ENCODE results near the gene CSTPP1. TPM values are rescaled to one million over a fixed set of nuclear protein-coding genes. Genes with fewer than 3 reads are reported as not detected.

CSTPP1 gene
- total and polyA plus RNA-seq, 2 donors (not counting 3 experiments of a cell fraction or from before 2014, with no cell fraction given): 25.9 to 38.2 TPM

DNA sequence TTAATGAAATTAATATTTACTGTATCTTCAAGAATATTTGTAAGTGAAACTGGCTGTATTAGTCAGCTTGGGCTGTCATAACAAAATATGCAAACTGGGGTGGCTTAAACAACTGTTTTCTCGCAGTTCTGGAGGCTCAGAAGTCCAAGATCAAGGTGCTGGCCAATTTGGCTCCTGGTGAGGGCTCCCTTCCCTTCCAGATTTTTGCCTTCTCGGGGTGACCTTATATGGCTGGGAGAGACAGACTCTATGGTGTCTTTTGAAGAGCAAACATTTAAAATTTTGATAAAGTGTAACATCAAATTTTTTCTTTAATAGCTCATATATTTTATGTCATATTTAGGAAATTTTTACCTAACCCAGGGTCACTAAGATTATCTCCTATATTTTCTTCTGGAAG is 30.2 kb downstream of the CSTPP1 start:
- Histone ChIP-seq H3K4me1 (ENCODE audit: control insufficient read depth, extremely low read depth, insufficient read depth, low read length) (no peaks in the 10 kb centered on the region), H3K9ac (replicated peaks; ENCODE audit: extremely low read depth, insufficient read depth, low read length) (no peak overlapping the region), H3K27me3 (ENCODE audit: control insufficient read depth in 2 of 2, insufficient read depth in 2 of 2, low read length in 2 of 2) (no peaks in the 10 kb centered on the region), H3K36me3 (ENCODE audit: control insufficient read depth in 2 of 2, extremely low read depth in 1 of 2, insufficient read depth in 2 of 2, low read length in 2 of 2) (no peaks in the 10 kb centered on the region), H3K9me1 (replicated peaks; ENCODE audit: control insufficient read depth, extremely low read depth, insufficient read depth, low read length) (no peaks in the 10 kb centered on the region), H3K27ac (ENCODE audit: insufficient read depth, low read depth, low read length) (no peak overlapping the region), H4K20me1 (replicated peaks; ENCODE audit: control insufficient read depth, extremely low read depth, insufficient read depth, low read length) (no peaks in the 10 kb centered on the region), H2AFZ (ENCODE audit: low read depth, low read length) (no peak overlapping the region), H3K9me3 (replicated peaks; ENCODE audit: control insufficient read depth, insufficient read depth, low read length) (no peaks in the 10 kb centered on the region), H3K4me2 (ENCODE audit: insufficient read depth, low read length) (no peak overlapping the region), H3K79me2 (ENCODE audit: control insufficient read depth, insufficient read depth, low read length) (no peaks in the 10 kb centered on the region), H3K4me3 (replicated peaks in 1 of 3; ENCODE audit: insufficient read depth in 1 of 3, low read depth in 1 of 3, low read length in 3 of 3) (no peak overlapping the region)
- DNase-seq (ENCODE audit: low read depth, low spot score) (no peak), FAIRE-seq (no peak)
- intact Hi-C loops (cut with micrococcal nuclease): no loop called here
- CTCF ChIA-PET: interaction anchor here (0.7 to 1.5 kb wide), 6 partner anchors 9 to 186 kb away, joined by 3 to 4 read pairs (median 3); no protein-coding TSS in a partner anchor
- no TSS peak for BruUV-seq (replicated peaks)
- dilution Hi-C loops (cut with MboI; ENCODE audit: extremely low pct_ligation_motif_present, low sequenced_read_pairs): no loop called here
- POLR2A ChIA-PET: no interaction called here
- no peak for TF ChIP-seq GATA2 (IDR thresholded peaks at IDR 0.05; ENCODE audit: insufficient read depth, insufficient read length, low read depth, low read length)
- no peak for TF ChIP-seq EZH2 (IDR thresholded peaks at IDR 0.05; ENCODE audit: borderline replicate concordance, low read depth, low read length, severe bottlenecking)
- TF ChIP-seq POLR2AphosphoS5 (IDR thresholded peaks at IDR 0.05; ENCODE audit: insufficient read depth, low read depth, low read length): no peak
- TF ChIP-seq POLR2A (IDR thresholded peaks at IDR 0.05; ENCODE audit: low read depth, low read length): no peak
- no peak for TF ChIP-seq FOS (IDR thresholded peaks at IDR 0.05; ENCODE audit: borderline replicate concordance, insufficient read depth, low read length)
- TF ChIP-seq, protein P1, sequence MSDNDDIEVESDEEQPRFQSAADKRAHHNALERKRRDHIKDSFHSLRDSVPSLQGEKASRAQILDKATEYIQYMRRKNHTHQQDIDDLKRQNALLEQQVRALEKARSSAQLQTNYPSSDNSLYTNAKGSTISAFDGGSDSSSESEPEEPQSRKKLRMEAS (IDR thresholded peaks at IDR 0.05; ENCODE audit: insufficient read depth, insufficient read length): no peak
- no peak for TF ChIP-seq MYC (IDR thresholded peaks at IDR 0.05; ENCODE audit: low read depth, low read length)
- no peak for TF ChIP-seq JUN (IDR thresholded peaks at IDR 0.05; ENCODE audit: borderline replicate concordance, insufficient read depth, insufficient read length, low read depth)
- no peak for TF ChIP-seq CTCF (IDR thresholded peaks at IDR 0.05; ENCODE audit: extremely low read depth in 1 of 2, insufficient read depth in 1 of 2, low read depth in 1 of 2, low read length in 2 of 2)

Data from endothelial cell of umbilical vein (primary cell).